GM04503 (cell line): ENCODE results near the gene NRG3.
"Not testable (repeated sequence)": the region's sequence is repeated elsewhere in the genome, so short reads cannot be mapped to it uniquely, and the experiment has no call there.

ENCODE experiments used
- DNase-seq: peaks from one replicate; pipeline ENCODE4 v3.0.0-alpha.2; 2012; ENCODE audit warnings: low read depth

The NRG3 gene

GRCh38 chr10:82284180-82284579 is 409.2 kb downstream of the NRG3 start:
- DNase-seq = no peak

- DNase-seq = no peak
Observed at GRCh38 chr10:82288461-82288881, 413.5 kb downstream of the NRG3 start.

GRCh38 chr10:82289945-82290344 is 415.0 kb downstream of the NRG3 start:
- DNase-seq = no peak

- no peak for DNase-seq
Observed at GRCh38 chr10:82294874-82295378, 419.9 kb downstream of the NRG3 start.

- DNase-seq = no peak
Observed at GRCh38 chr10:82308641-82309040, 433.6 kb downstream of the NRG3 start.

GRCh38 chr10:82310839-82311238 is 435.8 kb downstream of the NRG3 start:
- DNase-seq = no peak

GRCh38 chr10:82313401-82313800 is 438.4 kb downstream of the NRG3 start:
- no peak for DNase-seq

GRCh38 chr10:82318534-82318933 is 443.5 kb downstream of the NRG3 start:
- DNase-seq = no peak

- DNase-seq = no peak
Observed at GRCh38 chr10:82319074-82319473, 444.1 kb downstream of the NRG3 start.

- DNase-seq = no peak
Observed at GRCh38 chr10:82319562-82319961, 444.6 kb downstream of the NRG3 start.

- DNase-seq = no peak
Observed at GRCh38 chr10:82321724-82322123, 446.7 kb downstream of the NRG3 start.

- no peak for DNase-seq
Observed at GRCh38 chr10:82331716-82332115, 456.7 kb downstream of the NRG3 start.

GRCh38 chr10:82335831-82336230 is 460.8 kb downstream of the NRG3 start:
- no peak for DNase-seq

- no peak for DNase-seq
Observed at GRCh38 chr10:82340166-82340565, 465.2 kb downstream of the NRG3 start.

GRCh38 chr10:82349590-82349989 is 474.6 kb downstream of the NRG3 start:
- DNase-seq = not testable (repeated sequence)

- DNase-seq = no peak
Observed at GRCh38 chr10:82353381-82353780, 478.4 kb downstream of the NRG3 start.

GRCh38 chr10:82358486-82359099 is 483.6 kb downstream of the NRG3 start:
- no peak for DNase-seq

- DNase-seq = no peak
Observed at GRCh38 chr10:82361256-82361655, 486.3 kb downstream of the NRG3 start.

GRCh38 chr10:82377608-82378007 is 502.6 kb downstream of the NRG3 start:
- DNase-seq = no peak

- DNase-seq = no peak
Observed at GRCh38 chr10:82378146-82378545, 503.2 kb downstream of the NRG3 start.

GRCh38 chr10:82383350-82383749 is 508.4 kb downstream of the NRG3 start:
- no peak for DNase-seq

- DNase-seq = no peak
Observed at GRCh38 chr10:82390866-82391658, 516.1 kb downstream of the NRG3 start.

GRCh38 chr10:82391971-82392370 is 517.0 kb downstream of the NRG3 start:
- no peak for DNase-seq

GRCh38 chr10:82392533-82392932 is 517.5 kb downstream of the NRG3 start:
- DNase-seq = no peak
